Measurements from ENCODE around the gene CCDC112.

- no peak for TF ChIP-seq CHD2 (IDR thresholded peaks at IDR 0.05; ENCODE audit: low read length, partially characterized antibody)
- TF ChIP-seq CTCF (IDR thresholded peaks at IDR 0.05): no peak
- no peak for TF ChIP-seq ESRRA (IDR thresholded peaks at IDR 0.05; ENCODE audit: borderline replicate concordance, low read length)
- TF ChIP-seq BHLHE40 (IDR thresholded peaks at IDR 0.05; ENCODE audit: low read depth, low read length): no peak
- TF ChIP-seq CEBPB (IDR thresholded peaks at IDR 0.05): no peak
- TF ChIP-seq JUNB (IDR thresholded peaks at IDR 0.05): no peak
Measured at GRCh38 chr5:115229606-115230005, 66.8 kb downstream of the CCDC112 start.

All from A549 (cell line).